HUES6 (cell line): ENCODE measurements around the gene CLIC4.
"Not testable (repeated sequence)": the region's sequence is repeated elsewhere in the genome, so short reads cannot be mapped to it uniquely, and the experiment has no call there.

Experiments
- H3K27ac ChIP-seq: 2 replicates; pipeline ENCODE4 v1.7.0; 2013; ENCODE audit warnings: low read depth, mild to moderate bottlenecking, low read length, inconsistent platforms
- H3K27me3 ChIP-seq: 2 replicates; pipeline ENCODE4 v1.6.1; 2013; ENCODE audit warnings: low read length; ENCODE audit not compliant: control insufficient read depth, insufficient read depth
- H3K36me3 ChIP-seq: 2 replicates; pipeline ENCODE4 v1.6.1; 2013; ENCODE audit warnings: low read length; ENCODE audit not compliant: control insufficient read depth, insufficient read depth
- H3K4me1 ChIP-seq: 2 replicates; pipeline ENCODE4 v1.6.1; 2013; ENCODE audit warnings: low read length; ENCODE audit not compliant: control insufficient read depth, insufficient read depth
- H3K4me3 ChIP-seq: 2 replicates; pipeline ENCODE4 v1.5.1; 2013; ENCODE audit warnings: low read depth, low read length
- H3K9ac ChIP-seq: one replicate; pipeline ENCODE4 v1.6.1; 2013; ENCODE audit warnings: mild to moderate bottlenecking, low read length
- H3K9me3 ChIP-seq: 2 replicates; pipeline ENCODE4 v1.6.1; 2013; ENCODE audit warnings: low read depth, low read length; ENCODE audit not compliant: control insufficient read depth, insufficient read depth

The CLIC4 gene

DNA sequence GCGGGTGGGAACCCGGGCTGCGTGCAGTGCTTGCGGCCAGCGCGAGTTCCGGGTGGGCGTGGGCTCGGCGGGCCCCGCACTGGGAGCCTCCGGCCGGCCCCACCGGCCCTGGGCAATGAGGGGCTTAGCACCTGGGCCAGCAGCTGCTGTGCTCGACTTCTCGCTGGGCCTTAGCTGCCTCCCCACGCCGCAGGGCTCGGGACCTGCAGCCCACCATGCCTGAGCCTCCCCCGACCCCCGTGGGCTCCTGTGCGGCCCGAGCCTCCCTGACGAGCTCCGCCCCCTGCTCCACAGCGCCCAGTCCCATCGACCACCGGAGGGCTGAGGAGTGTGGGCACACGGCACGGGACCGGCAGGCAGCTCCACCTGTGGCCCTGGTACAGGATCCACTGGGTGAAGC lies 23.7 kb upstream of the CLIC4 start:
- no peaks in the 10 kb centered on the region for H3K27me3 ChIP-seq
- H3K9ac ChIP-seq: no peak overlapping the region
- 0 out of 2 replicates have a peak, but pooled peaks cover 2% of the 10 kb centered on the region for H3K9me3 ChIP-seq
- no peak overlapping the region for H3K27ac ChIP-seq
- no peaks in the 10 kb centered on the region for H3K36me3 ChIP-seq
- peaks cover 17% of the 10 kb centered on the region; the same call in 1 of the 2 replicates for H3K4me1 ChIP-seq
- no peak overlapping the region for H3K4me3 ChIP-seq

DNA sequence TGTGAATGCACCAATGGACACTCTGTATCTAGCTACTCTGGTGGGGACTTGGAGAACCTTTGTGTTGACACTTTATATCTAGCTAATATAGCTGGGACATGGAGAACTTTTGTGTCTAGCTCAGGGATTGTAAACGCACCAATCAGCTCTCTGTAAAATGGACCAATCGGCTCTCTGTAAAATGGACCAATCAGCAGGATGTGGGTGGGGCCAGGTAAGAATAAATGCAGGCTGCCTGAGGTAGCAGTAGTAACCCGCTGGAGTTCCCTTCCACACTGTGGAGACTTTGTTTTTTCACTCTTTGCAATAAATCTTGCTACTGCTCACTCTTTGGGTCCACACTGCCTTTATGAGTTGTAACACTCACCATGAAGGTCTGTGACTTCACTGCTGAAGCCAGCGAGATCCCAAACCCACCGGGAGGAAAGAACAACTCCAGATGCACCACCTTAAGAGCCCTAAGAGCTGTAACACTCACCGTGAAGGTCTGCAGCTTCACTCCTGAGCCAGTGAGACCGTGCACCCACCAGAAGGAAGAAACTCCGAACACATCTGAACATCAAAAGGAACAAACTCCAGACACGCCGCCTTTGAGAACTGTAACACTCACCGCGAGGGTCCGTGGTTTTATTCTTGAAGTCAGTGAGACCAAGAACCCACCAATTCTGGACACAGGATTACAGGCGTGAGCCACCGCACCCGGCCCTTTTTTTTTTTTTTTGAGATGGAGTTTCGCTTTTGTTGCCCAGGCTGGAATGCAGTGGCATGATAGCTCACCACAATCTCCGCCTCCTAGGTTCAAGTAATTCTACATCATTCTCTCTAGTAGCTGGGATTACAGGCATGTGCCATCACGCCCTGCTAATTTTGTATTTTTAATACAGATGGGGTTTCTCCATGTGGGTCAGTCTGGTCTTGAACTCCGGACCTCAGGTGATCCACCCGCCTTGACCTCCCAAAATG lies 22.9 kb upstream of the CLIC4 start:
- H3K9me3 ChIP-seq, H3K9ac ChIP-seq, H3K27ac ChIP-seq, H3K4me3 ChIP-seq, H3K27me3 ChIP-seq, H3K36me3 ChIP-seq: not testable (repeated sequence)
- peaks cover 17% of the 10 kb centered on the region; the same call in 1 of the 2 replicates for H3K4me1 ChIP-seq

DNA sequence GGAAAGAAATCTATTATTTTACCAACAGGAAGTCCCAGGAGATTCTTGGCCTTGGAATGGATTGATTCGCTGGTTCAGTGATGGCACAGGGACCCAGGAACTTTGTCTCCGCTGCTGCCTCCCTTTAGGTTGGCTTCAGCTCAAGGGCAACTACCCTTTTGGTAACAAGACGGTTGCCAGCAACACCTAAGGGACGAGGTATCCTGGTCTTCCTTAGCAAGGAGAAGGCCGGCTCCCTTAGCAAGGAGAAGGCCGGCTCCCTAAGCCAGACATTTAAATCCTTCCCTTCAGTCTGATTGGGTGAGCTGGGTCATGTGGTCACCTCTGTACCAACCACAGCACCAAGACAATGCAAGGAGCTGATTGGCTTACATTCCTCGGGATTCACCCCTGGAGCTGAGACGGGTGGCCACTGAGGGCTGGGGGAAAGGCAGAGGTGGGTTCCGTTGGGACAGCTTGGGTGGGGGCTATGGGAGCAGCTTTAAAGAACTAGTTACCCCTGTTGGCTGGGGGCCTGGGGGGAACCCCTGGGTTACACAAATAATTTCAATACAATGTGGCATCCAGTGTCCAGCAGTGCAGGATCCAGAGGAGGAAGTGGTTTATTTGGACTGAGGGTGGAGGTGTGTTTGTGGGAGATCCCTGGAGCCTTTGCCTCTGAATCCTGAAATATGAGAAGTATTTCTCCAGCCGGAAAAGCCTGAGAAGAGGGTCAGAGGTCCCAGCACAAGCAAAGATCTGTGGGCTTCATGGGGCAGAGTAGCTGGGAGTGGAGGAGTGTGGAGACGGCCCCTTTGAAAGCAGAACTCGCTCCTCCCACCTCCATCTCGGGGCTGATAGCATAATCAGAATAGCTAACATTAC lies 20.7 kb upstream of the CLIC4 start:
- peak overlapping the region; percentile 43 for H3K9ac ChIP-seq
- peaks cover 17% of the 10 kb centered on the region; the same call in 1 of the 2 replicates for H3K4me1 ChIP-seq
- no peaks in the 10 kb centered on the region for H3K27me3 ChIP-seq
- peak overlapping the region; percentile 9; the same call in 1 of the 2 replicates for H3K4me3 ChIP-seq
- no peaks in the 10 kb centered on the region for H3K36me3 ChIP-seq
- 0 out of 2 replicates have a peak, but pooled peaks cover 2% of the 10 kb centered on the region for H3K9me3 ChIP-seq
- H3K27ac ChIP-seq: peak overlapping the region; percentile 58; the same call in 1 of the 2 replicates

DNA sequence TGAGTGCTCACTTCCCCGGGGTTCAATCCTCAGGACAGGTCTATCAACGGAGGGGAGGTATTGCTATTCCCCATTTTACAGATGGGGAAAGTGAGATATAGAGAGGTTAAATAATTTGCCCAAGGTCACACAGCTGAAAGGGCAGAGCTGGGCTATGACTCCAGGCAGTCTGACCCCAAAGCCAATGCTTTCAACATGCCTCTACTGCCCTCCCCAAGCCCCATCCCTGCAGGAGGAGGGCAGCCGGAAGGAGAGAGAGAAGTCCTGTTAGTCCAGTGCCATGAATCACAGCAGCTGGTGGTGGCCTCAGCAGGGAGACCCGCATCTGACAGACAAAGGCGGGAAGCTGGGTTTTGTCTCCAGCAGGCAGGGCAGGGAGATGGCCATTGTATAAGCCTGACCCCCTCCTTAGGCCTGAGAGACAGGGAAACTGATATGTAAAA lies 20.0 kb upstream of the CLIC4 start:
- no peaks in the 10 kb centered on the region for H3K27me3 ChIP-seq
- H3K27ac ChIP-seq: peak overlapping the region; percentile 58; the same call in 1 of the 2 replicates
- no peaks in the 10 kb centered on the region for H3K36me3 ChIP-seq
- H3K9ac ChIP-seq: peak overlapping the region; percentile 27
- peaks cover 17% of the 10 kb centered on the region; the same call in 1 of the 2 replicates for H3K4me1 ChIP-seq
- peaks cover 5% of the 10 kb centered on the region; the same call in 1 of the 2 replicates for H3K9me3 ChIP-seq
- no peak overlapping the region for H3K4me3 ChIP-seq

- Histone ChIP-seq H3K27me3 (no peaks in the 10 kb centered on the region), H3K27ac (no peak overlapping the region), H3K4me3 (no peak overlapping the region), H3K9me3 (peaks cover 4% of the 10 kb centered on the region; the same call in 1 of the 2 replicates), H3K36me3 (no peaks in the 10 kb centered on the region), H3K4me1 (peaks cover 26% of the 10 kb centered on the region; the same call in 1 of the 2 replicates), H3K9ac (no peak overlapping the region)
Measured at GRCh38 chr1:24726741-24727140, 18.5 kb upstream of the CLIC4 start.

GRCh38 chr1:24727501-24728216 lies 17.6 kb upstream of the CLIC4 start:
- H3K9ac ChIP-seq: no peak overlapping the region
- no peak overlapping the region for H3K4me3 ChIP-seq
- no peak overlapping the region for H3K27ac ChIP-seq
- peaks cover 26% of the 10 kb centered on the region; the same call in 1 of the 2 replicates for H3K4me1 ChIP-seq
- H3K9me3 ChIP-seq: peaks cover 4% of the 10 kb centered on the region; the same call in 1 of the 2 replicates
- no peaks in the 10 kb centered on the region for H3K36me3 ChIP-seq
- H3K27me3 ChIP-seq: no peaks in the 10 kb centered on the region

GRCh38 chr1:24728982-24729381 lies 16.3 kb upstream of the CLIC4 start:
- H3K27me3 ChIP-seq: no peaks in the 10 kb centered on the region
- H3K9ac ChIP-seq: no peak overlapping the region
- H3K4me1 ChIP-seq: peaks cover 26% of the 10 kb centered on the region; the same call in 1 of the 2 replicates
- H3K36me3 ChIP-seq: no peaks in the 10 kb centered on the region
- H3K27ac ChIP-seq: no peak overlapping the region
- no peak overlapping the region for H3K4me3 ChIP-seq
- H3K9me3 ChIP-seq: peaks cover 4% of the 10 kb centered on the region; the same call in 1 of the 2 replicates

DNA sequence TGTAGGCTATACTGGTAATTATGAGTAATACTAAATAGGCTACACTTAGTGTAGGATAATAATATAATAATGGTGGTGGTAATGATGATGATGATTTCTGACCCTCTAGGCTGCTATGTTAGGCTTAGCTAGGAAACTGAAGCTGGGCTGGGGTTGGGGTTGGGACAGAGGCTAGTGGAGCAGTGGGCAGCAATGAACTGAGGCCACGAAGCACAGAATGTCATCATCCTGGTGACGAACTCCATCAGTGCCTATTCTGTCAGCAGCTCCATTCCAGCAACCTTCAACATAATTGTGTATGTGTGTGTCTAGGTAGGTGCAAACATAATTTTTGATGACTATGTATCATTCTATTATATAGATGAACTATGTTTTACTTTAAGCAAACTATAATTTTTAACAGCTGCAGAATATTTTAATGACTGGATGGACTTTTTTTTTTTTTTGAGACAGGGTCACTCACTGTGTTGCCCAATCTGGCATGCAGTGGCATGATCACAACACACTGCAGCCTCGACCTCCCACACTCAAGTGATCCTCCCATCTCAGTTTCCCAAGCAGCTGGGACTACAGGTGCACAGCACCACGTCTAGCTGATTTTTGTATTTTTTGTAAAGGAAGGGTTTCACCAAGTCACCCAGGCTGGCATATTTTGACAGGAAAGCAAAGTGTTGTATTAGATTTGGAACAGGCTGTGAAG lies 12.9 kb upstream of the CLIC4 start:
- Histone ChIP-seq H3K4me3 (no peak overlapping the region), H3K36me3 (no peaks in the 10 kb centered on the region), H3K27ac (no peak overlapping the region), H3K9me3 (peaks cover 4% of the 10 kb centered on the region; the same call in 1 of the 2 replicates), H3K9ac (no peak overlapping the region), H3K4me1 (peaks cover 27% of the 10 kb centered on the region), H3K27me3 (no peaks in the 10 kb centered on the region)

DNA sequence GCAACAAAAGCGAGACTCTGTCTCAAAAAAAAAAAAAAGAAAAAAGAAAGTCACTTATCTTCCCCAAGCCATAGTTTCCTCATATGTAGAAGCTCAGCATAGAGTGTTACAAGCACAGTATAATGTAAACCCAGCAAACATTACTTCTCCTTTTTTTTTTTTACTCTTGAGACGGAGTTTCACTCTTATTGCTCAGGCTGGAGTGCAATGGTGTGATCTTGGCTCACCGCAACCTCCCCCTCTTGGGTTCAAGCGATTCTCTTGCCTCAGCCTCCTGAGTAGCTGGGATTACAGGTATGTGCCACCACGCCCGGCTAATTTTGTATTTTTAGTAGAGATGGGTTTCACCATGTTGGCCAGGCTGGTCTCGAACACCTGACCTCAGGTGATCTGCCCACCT lies 11.9 kb upstream of the CLIC4 start:
- H3K9me3 ChIP-seq, H3K36me3 ChIP-seq, H3K9ac ChIP-seq, H3K27me3 ChIP-seq, H3K4me3 ChIP-seq, H3K27ac ChIP-seq: not testable (repeated sequence)
- H3K4me1 ChIP-seq: peaks cover 28% of the 10 kb centered on the region

GRCh38 chr1:24735156-24735508 lies 10.1 kb upstream of the CLIC4 start:
- Histone ChIP-seq H3K27me3 (no peaks in the 10 kb centered on the region), H3K4me3 (no peak overlapping the region), H3K27ac (no peak overlapping the region), H3K36me3 (no peaks in the 10 kb centered on the region), H3K9me3 (0 out of 2 replicates have a peak, but pooled peaks cover 2% of the 10 kb centered on the region), H3K9ac (no peak overlapping the region), H3K4me1 (peaks cover 33% of the 10 kb centered on the region)
